ENCODE results near the gene SPTBN4. TPM values are rescaled to one million over a fixed set of nuclear protein-coding genes. Genes with fewer than 3 reads are reported as not detected.
"Not testable (repeated sequence)": the region's sequence is repeated elsewhere in the genome, so short reads cannot be mapped to it uniquely, and the experiment has no call there.

SPTBN4 gene
- total RNA-seq, 1 donor from 2014 or later, result 3.4 TPM

DNA sequence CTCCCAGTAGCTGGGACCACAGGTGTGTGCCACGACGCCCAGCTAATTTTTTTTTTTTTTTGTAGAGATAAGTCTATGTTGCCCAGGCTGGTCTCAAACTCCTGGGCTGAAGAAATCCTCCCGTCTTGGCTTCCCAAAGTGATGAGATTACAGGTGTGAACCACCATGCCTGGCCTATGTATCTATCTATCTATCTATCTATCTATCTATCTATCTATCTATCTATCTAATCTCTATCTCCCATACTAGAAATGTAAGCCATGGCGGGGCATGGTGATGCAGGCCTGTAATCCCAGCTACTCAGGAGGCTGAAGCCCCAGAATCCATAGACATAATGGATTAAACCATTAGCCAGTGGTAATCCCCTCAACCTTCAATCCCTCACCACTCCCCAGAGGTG is 16.1 kb upstream of the SPTBN4 start:
- no peak for DNase-seq (ENCODE audit: low spot score in 2 of 2, unreplicated experiment in 2 of 2)
- TF ChIP-seq, protein P1, sequence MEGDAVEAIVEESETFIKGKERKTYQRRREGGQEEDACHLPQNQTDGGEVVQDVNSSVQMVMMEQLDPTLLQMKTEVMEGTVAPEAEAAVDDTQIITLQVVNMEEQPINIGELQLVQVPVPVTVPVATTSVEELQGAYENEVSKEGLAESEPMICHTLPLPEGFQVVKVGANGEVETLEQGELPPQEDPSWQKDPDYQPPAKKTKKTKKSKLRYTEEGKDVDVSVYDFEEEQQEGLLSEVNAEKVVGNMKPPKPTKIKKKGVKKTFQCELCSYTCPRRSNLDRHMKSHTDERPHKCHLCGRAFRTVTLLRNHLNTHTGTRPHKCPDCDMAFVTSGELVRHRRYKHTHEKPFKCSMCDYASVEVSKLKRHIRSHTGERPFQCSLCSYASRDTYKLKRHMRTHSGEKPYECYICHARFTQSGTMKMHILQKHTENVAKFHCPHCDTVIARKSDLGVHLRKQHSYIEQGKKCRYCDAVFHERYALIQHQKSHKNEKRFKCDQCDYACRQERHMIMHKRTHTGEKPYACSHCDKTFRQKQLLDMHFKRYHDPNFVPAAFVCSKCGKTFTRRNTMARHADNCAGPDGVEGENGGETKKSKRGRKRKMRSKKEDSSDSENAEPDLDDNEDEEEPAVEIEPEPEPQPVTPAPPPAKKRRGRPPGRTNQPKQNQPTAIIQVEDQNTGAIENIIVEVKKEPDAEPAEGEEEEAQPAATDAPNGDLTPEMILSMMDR (IDR thresholded peaks at IDR 0.05; ENCODE audit: unreplicated experiment), result no peak
- Mint-ChIP-seq H3K9me3 (no peaks in the 10 kb centered on the region), H3K27me3 (ENCODE audit: low read depth) (no peaks in the 10 kb centered on the region), H3K27ac (no peak overlapping the region), H3K4me1 (peaks cover 14% of the 10 kb centered on the region), H3K4me3 (no peak overlapping the region), H3K36me3 (peaks cover 11% of the 10 kb centered on the region)

DNA sequence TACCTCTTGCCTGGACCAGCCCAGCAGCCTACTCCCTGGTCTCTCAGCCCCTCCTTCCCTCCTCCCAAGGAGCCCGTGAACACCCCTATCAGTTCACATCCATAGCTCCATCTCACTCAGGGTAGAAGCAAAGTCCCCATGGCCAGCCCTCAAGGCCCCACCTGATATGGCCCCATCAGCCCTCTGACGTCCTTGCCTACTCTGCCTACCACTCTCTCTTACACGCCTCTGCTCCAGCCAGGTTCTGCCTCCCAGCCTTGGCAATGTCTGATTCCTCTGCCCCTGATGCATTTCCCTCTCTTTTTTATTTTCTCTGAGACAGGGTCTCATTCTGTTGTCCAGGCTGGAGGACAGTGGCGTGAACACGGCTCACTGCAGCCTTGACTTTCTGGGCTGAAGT is 14.8 kb upstream of the SPTBN4 start:
- Mint-ChIP-seq H3K4me1 (peaks cover 4% of the 10 kb centered on the region), H3K27ac (no peak overlapping the region), H3K9me3 (no peaks in the 10 kb centered on the region), H3K27me3 (ENCODE audit: low read depth) (no peaks in the 10 kb centered on the region), H3K4me3 (no peak overlapping the region), H3K36me3 (peaks cover 12% of the 10 kb centered on the region)
- TF ChIP-seq, protein P1 (IDR thresholded peaks at IDR 0.05; ENCODE audit: unreplicated experiment), result no peak
- DNase-seq (ENCODE audit: low spot score in 2 of 2, unreplicated experiment in 2 of 2), result no peak

DNA sequence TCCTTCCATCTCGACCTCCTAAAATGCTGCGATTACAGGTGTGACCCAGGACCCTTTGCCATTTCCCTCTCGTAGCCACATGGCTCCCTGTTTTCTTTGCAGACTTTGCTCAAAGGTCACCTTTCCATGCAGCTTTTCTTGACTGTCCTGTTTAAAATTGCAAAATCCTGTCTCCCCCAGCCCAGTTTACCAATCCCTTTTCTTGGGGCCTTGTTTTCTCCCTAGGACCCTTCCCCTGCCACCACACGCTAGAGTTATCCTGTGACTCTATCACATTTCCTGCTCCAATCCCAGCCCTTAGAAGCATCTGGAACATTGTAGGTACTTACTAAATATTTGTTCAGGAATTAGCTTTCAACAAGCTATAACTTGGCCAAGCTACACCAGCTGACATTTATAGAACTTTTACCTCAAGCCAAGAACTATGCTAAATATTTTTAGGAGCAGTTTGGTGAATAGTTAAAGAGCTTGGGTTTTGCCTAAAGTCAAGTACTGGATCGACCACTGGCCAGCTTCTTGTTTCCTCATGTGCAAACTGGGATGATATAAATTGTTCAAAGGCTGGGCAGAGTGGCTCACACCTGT is 13.6 kb upstream of the SPTBN4 start:
- Mint-ChIP-seq H3K9me3 (no peaks in the 10 kb centered on the region), H3K4me1 (peaks cover 4% of the 10 kb centered on the region)

DNA sequence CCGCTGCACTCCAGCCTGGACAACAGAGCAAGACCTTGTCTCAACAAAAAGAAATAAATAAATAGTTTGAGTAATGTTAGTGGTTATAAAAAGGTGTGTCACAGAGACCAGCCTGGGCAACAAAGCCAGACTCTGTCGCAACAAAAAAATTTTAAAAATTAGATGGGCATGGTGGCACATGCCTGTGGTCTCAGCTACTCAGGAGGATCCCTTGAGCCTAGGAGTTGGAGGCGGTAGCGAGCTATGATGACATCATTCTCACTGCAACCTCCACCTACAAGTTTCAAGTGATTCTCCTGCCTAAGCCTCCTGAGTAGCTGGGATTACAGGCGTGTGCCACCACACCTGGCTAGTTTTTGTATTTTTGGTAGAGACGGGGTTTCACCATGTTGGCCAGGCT is 12.9 kb upstream of the SPTBN4 start:
- not testable (repeated sequence) for H3K27ac Mint-ChIP-seq; H3K4me3 Mint-ChIP-seq; DNase-seq (ENCODE audit: low spot score in 2 of 2, unreplicated experiment in 2 of 2); H3K4me1 Mint-ChIP-seq; H3K27me3 Mint-ChIP-seq (ENCODE audit: low read depth); H3K9me3 Mint-ChIP-seq
- peaks cover 16% of the 10 kb centered on the region for H3K36me3 Mint-ChIP-seq

More for the DNA sequence above, 13.6 kb upstream of the SPTBN4 start:
- peaks cover 16% of the 10 kb centered on the region for H3K36me3 Mint-ChIP-seq
- TF ChIP-seq, protein P1 (IDR thresholded peaks at IDR 0.05; ENCODE audit: unreplicated experiment), result no peak
- no peak overlapping the region for H3K4me3 Mint-ChIP-seq
- H3K27me3 Mint-ChIP-seq (ENCODE audit: low read depth), result no peaks in the 10 kb centered on the region
- peak overlapping the region; percentile 37 for H3K27ac Mint-ChIP-seq
- no peak for DNase-seq (ENCODE audit: low spot score in 2 of 2, unreplicated experiment in 2 of 2)

DNA sequence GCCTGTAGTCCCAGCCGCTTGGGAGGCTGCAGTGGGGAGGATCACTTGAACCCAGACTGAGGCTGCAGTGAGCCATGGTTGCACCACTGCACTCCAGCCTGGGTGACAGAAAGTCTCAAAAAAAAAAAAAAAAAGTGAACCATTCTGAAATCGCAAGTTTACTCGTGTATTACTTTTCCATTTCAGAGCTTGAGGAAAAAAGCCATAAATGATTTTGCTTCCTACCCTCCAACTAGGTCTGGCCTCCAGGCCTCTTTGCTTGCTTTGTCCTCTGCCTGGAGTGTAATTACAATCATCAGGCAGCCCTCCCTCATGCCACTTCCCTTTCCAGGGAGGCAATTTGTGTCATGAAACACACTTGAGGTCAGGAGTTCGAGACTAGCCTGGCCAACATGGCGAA is 9.8 kb upstream of the SPTBN4 start:
- Mint-ChIP-seq H3K36me3 (peaks cover 7% of the 10 kb centered on the region), H3K27me3 (ENCODE audit: low read depth) (no peaks in the 10 kb centered on the region), H3K4me3 (no peak overlapping the region), H3K27ac (no peak overlapping the region), H3K9me3 (no peaks in the 10 kb centered on the region), H3K4me1 (peaks cover 4% of the 10 kb centered on the region)
- no peak for DNase-seq (ENCODE audit: low spot score in 2 of 2, unreplicated experiment in 2 of 2)
- TF ChIP-seq, protein P1 (IDR thresholded peaks at IDR 0.05; ENCODE audit: unreplicated experiment), result no peak

DNA sequence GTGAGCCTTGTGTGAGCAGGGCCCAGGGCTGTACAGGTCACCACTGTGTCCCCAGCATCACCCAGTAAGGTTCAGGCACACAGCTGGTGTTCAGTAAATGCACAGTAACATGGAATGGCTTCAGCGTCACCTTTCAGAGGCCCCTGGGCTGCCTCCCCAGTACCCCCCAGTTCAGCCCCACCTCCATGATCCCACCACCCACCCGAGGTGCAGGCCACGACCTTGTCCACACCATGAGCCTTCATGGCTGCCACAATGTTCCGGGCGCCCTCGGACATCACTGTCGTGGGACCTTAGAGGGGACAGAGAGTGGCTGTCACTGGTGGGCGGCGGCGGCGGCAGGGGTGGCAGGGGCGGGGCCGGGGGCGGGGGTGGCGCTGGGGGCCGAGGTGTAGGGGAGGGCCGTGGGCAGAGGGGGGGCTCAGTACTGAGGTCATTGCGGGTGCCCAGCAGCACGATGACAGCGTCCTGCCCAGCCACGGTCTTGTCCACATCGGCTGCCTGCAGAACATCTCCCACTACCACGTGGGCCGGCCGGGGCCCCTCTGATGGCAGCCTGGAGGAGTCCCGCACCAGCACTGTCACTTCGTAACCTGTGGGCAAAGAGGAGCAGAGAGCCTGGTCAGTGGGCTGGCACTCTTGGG is 8.7 kb upstream of the SPTBN4 start:
- TF ChIP-seq, protein P1 (IDR thresholded peaks at IDR 0.05; ENCODE audit: unreplicated experiment), result no peak
- Mint-ChIP-seq H3K27me3 (ENCODE audit: low read depth) (no peaks in the 10 kb centered on the region), H3K27ac (no peak overlapping the region), H3K9me3 (no peaks in the 10 kb centered on the region), H3K4me3 (no peak overlapping the region), H3K4me1 (peaks cover 3% of the 10 kb centered on the region), H3K36me3 (peaks cover 7% of the 10 kb centered on the region)
- DNase-seq (ENCODE audit: low spot score in 2 of 2, unreplicated experiment in 2 of 2), result no peak

Measured in mesothelial cell of epicardium (in vitro differentiated cells).